ENCODE data around the gene SLBP.

SLBP gene

DNA sequence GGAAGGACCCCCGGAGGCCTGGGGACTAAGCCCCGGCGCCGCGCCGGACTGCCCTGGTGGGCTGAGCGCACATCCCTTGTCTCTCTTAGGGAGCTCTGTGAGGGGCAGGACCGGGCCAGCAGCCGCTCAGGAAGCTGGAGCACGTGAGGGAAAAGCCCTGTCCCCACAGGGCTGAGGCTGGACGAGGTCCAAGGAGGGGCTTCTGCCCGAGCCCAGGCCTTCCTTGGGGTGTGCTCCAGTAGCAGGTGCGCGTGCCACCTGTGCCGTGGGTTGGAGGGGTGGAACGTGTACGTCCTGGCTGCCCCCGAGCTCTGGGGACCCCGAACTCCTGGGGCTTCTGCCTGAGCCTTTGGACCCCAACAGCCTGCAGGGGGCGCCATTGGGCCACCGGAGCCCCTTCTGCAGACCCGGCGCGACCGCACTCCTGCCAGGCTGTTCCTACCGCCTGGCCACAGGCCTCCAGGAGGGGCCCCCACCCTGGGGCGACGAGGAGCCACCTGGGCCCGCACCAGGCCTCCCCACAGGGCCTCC is 36.4 kb upstream of the SLBP start:
- peak; percentile 86 for DNase-seq

DNA sequence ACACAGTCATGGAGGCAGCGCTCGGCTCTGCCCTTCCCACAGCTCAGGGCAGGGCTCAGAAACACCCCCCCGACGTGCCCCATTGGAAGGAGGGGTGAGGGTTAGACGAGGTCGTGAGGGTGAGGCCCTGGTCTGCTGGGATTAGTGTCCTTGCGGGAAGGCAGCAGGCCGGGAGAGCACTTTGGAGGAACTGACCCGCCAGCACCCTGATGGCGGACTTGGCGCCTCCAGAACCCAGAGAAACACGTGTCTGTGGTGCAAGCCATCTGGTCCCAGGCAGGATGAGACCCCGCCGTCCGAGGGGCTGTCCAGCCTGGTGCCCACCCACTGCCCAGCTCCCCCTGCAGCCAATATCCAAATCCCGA is 35.5 kb upstream of the SLBP start:
- DNase-seq = no peak

DNA sequence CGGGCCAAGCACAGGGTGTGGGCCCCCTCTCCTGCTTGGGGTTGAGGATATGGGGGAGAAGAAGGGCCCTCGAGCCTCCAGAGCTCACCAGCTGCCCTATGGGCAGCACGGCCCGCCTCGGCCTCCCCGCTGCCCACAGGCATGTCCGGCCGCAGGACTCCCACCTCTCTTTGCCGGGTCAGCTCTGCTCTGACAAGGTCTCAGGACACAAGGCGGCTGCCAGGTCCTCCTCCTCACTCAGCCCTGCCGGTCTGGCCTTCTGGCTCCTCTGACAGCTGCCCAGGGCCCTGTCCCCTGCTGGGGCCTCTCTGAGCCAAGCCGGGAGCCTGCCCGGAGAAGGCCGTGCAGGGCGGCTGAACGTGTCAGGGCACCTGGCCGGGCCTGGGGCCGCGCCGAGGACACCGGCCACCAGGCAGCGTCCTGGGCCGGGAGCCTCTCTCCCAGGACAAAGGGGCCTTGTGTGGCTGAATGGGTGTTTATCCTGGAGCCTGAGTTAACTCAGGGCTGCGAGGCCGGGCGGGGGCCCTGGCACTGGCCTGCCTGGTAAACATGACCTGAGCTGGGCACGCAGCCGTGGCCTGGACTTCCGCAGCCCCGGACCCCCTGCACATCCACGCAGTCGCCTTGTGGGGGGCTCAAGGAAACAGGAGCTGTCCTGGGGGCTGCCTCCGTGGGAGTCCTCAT is 34.9 kb upstream of the SLBP start:
- DNase-seq = no peak

DNA sequence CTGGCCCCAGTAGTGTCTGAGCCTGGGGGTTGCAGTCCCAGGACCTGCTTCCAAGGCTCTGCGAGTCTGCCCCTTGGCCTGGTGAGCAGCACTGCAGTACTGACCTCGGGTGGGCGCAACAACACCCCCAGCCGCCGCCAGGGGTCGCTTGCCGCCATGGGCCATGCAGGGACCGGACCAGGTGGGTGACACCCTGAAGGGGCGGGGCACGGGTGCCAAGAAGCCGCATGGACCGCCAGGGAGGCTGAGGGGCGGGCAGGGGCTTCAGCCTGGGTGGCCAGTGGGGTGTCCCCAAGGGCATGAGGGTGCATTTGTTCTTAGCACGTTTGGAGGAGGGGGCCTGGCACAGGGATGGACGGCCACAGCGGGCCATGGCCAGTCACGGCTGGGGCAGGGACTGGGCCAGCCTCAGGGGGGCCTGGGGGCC is 34.2 kb upstream of the SLBP start:
- DNase-seq = peak; percentile 88

DNA sequence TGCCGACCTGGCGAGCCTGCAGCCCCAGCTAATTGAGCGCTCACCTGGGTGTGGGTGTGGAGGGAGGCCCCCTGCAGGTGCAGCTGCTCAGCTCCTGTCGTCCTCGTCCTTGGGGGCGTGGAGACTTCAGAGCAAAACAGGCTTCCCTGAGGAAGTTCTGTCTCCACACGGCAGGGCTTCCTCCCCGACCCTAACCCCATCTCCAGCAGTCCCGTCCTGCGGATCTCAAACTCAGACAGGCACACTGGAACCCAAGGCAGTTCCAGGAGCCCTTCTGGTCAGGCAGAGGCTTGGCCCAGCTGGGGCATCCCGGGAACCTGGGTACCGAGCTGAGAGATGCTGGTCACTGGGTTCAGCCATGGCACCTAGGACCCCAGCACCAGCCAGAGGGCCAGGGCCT is 33.6 kb upstream of the SLBP start:
- no peak for DNase-seq

DNA sequence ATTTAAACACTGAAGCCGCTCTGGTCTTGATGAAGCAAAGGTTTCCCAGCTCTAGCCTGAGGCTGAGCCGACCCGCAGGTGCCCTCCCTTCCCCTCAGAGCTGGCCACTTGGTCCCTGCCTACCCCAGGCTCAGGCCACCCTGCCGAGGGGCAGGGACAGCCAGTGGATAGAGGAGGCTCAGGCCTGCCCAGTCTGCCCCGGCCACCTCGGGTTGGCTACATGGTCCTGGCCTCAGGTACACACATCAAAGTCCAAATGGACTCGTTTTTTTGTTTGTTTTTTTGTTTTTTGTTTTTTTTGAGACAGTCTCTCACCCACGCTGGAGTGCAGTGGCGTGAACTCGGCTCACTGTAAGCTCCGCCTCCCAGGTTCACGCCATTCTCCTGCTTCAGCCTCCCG is 33.0 kb upstream of the SLBP start:
- no peak for DNase-seq

- DNase-seq = no peak
Measured at GRCh38 chr4:1744552-1744951, 32.4 kb upstream of the SLBP start.

GRCh38 chr4:1743975-1744374 is 31.9 kb upstream of the SLBP start:
- no peak for DNase-seq

GRCh38 chr4:1743551-1743950 is 31.4 kb upstream of the SLBP start:
- DNase-seq = no peak

GRCh38 chr4:1741208-1741607 is 29.1 kb upstream of the SLBP start:
- DNase-seq = no peak

GRCh38 chr4:1740021-1740545 is 28.0 kb upstream of the SLBP start:
- DNase-seq = no peak

DNA sequence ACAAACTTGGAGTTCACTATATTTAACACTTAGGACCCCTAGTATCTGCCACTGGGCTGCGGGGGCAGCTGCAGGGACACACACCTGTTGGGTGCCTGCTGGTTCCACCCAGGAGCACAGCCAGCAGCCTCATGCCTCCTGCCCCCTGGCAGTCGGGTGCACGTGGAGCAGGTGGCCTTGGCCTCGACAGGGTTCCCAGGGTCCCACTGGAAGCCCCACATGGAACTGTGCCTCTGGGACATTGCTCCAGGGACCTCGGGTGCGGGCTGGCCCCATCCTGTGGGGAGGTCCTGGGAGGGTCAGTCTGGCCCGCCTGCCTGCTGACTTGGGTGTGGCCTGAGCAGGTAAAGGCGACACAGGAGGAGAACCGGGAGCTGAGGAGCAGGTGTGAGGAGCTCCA is 27.2 kb upstream of the SLBP start:
- DNase-seq = no peak

- no peak for DNase-seq
Measured at GRCh38 chr4:1738410-1738809, 26.3 kb upstream of the SLBP start.

DNA sequence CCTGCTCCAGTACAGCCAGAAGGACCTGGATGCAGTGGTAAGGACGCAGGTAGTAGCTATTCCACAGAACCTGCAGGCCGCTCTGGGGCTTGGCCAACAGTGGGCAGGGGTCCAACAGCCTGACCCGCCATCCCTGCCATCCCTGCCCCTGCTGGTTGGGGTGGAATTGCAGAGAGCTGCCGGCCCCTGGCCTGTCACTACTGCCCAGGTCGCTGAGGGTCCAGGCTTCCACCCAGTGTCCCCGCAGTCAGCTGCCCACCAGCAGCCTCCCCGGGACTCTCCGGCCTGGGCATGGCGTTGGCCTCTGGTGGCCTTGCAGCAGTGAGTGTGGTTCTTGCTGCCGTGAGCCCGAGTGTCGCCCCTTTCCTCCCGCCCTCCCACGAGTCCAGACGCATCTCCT is 25.5 kb upstream of the SLBP start:
- no peak for DNase-seq

DNA sequence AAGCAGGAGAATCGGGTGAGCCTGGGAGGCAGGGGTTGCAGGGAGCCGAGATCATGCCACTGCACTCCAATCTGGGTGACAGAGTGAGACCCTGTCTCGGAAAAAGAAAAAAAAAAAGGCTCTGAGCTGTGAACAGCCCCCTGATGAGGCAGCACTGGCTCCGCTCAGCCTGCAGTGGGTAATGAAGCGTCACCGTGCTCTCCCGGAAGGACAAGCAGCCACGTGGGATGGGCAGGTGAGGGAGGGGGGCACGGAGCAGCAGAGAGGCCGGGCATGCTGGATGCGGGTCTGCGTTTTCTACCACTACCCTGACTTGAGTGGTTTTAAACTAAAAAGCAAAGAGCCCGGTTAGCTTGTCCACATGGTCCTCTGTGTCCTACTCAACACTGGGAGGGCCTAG is 24.7 kb upstream of the SLBP start:
- DNase-seq = no peak

GRCh38 chr4:1735215-1735614 is 23.1 kb upstream of the SLBP start:
- no peak for DNase-seq

- DNase-seq = no peak
Measured at GRCh38 chr4:1732911-1733310, 20.8 kb upstream of the SLBP start.

DNA sequence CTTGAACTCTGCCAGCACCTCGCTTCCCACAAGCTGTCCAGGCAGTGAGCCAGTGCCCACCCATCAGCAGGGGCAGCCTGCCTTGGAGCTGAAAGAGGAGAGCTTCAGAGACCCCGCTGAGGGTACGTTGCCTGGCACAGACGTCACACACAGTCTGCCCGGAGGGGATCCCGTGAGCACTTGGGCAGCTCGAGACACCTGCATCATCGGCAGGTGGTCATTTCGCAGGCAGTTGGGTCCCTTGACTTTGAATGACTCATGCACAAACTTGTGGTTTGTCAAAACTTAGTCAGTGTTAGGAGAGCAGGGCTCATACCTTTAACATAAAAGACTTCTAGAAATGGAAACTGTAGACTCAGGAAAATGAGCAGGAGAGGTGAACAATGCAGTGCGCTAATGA is 19.1 kb upstream of the SLBP start:
- DNase-seq = no peak

- DNase-seq = no peak
Measured at GRCh38 chr4:1730532-1731135, 18.5 kb upstream of the SLBP start.

GRCh38 chr4:1728061-1728980 is 16.2 kb upstream of the SLBP start:
- no peak for DNase-seq

GRCh38 chr4:1727117-1728031 is 15.3 kb upstream of the SLBP start:
- no peak for DNase-seq
